Rectal smooth muscle tissue (tissue), 1 donor: ENCODE data around the gene SELL.

Experiments used
- H3K27ac ChIP-seq: one replicate; pipeline ENCODE4 v1.7.0; 2013; ENCODE audit warnings: low read depth, low read length, inconsistent platforms
- H3K27me3 ChIP-seq: one replicate; pipeline ENCODE4 v1.7.0; 2013; ENCODE audit warnings: low read length; ENCODE audit not compliant: control insufficient read depth, insufficient read depth
- H3K36me3 ChIP-seq: one replicate; pipeline ENCODE4 v1.7.0; 2013; ENCODE audit warnings: low read length; ENCODE audit not compliant: control insufficient read depth, insufficient read depth
- H3K4me1 ChIP-seq: one replicate; pipeline ENCODE4 v1.7.0; 2013; ENCODE audit warnings: low read length; ENCODE audit not compliant: control insufficient read depth, insufficient read depth
- H3K4me3 ChIP-seq: one replicate; pipeline ENCODE4 v1.7.0; 2013; ENCODE audit warnings: low read length
- H3K9ac ChIP-seq: one replicate; pipeline ENCODE4 v1.7.0; 2013; ENCODE audit warnings: low read length

SELL gene

GRCh38 chr1:169711469-169712308 lies at the start of gene SELL:
Gene SELL, minus strand, starts transcription at chr1:169711620. Its CDS starts 122 bp downstream, at chr1:169711498.
- Histone ChIP-seq H3K27ac (no peak within 1 kb of the TSS), H3K4me3 (peak within 1 kb of the TSS; percentile 46), H3K36me3 (no peaks in the 10 kb centered on the region), H3K9ac (no peak within 1 kb of the TSS), H3K27me3 (no peaks in the 10 kb centered on the region), H3K4me1 (no peaks in the 10 kb centered on the region)

- Histone ChIP-seq H3K9ac (no peak overlapping the region), H3K27ac (no peak overlapping the region), H3K36me3 (no peaks in the 10 kb centered on the region), H3K27me3 (no peaks in the 10 kb centered on the region), H3K4me1 (no peaks in the 10 kb centered on the region), H3K4me3 (no peak overlapping the region)
Measured at GRCh38 chr1:169759038-169759437, 47.6 kb upstream of the SELL start.

- Histone ChIP-seq H3K27ac (no peak overlapping the region), H3K36me3 (no peaks in the 10 kb centered on the region)
Measured at GRCh38 chr1:169753549-169753948, 42.1 kb upstream of the SELL start.

GRCh38 chr1:169750041-169750440 lies 38.6 kb upstream of the SELL start:
- Histone ChIP-seq H3K27me3 (no peaks in the 10 kb centered on the region), H3K36me3 (no peaks in the 10 kb centered on the region), H3K4me1 (no peaks in the 10 kb centered on the region), H3K4me3 (no peak overlapping the region), H3K27ac (no peak overlapping the region), H3K9ac (no peak overlapping the region)

More at GRCh38 chr1:169753549-169753948, 42.1 kb upstream of the SELL start:
- H3K4me1 ChIP-seq, result no peaks in the 10 kb centered on the region
- no peaks in the 10 kb centered on the region for H3K27me3 ChIP-seq
- H3K9ac ChIP-seq, result no peak overlapping the region
- no peak overlapping the region for H3K4me3 ChIP-seq

- Histone ChIP-seq H3K27me3 (no peaks in the 10 kb centered on the region), H3K36me3 (no peaks in the 10 kb centered on the region), H3K4me3 (no peak overlapping the region), H3K27ac (no peak overlapping the region), H3K9ac (no peak overlapping the region), H3K4me1 (no peaks in the 10 kb centered on the region)
Measured at GRCh38 chr1:169746550-169746949, 35.1 kb upstream of the SELL start.

GRCh38 chr1:169745015-169745861 lies 33.8 kb upstream of the SELL start:
- no peaks in the 10 kb centered on the region for H3K4me1 ChIP-seq
- H3K27ac ChIP-seq, result no peak overlapping the region
- no peaks in the 10 kb centered on the region for H3K36me3 ChIP-seq
- H3K27me3 ChIP-seq, result no peaks in the 10 kb centered on the region
- no peak overlapping the region for H3K4me3 ChIP-seq
- no peak overlapping the region for H3K9ac ChIP-seq

GRCh38 chr1:169741666-169742394 lies 30.4 kb upstream of the SELL start:
- Histone ChIP-seq H3K36me3 (no peaks in the 10 kb centered on the region), H3K27ac (no peak overlapping the region), H3K27me3 (no peaks in the 10 kb centered on the region), H3K4me1 (no peaks in the 10 kb centered on the region), H3K9ac (no peak overlapping the region), H3K4me3 (no peak overlapping the region)

GRCh38 chr1:169739980-169740379 lies 28.6 kb upstream of the SELL start:
- no peaks in the 10 kb centered on the region for H3K4me1 ChIP-seq
- no peak overlapping the region for H3K4me3 ChIP-seq
- H3K9ac ChIP-seq, result no peak overlapping the region
- H3K27ac ChIP-seq, result no peak overlapping the region
- H3K36me3 ChIP-seq, result no peaks in the 10 kb centered on the region
- no peaks in the 10 kb centered on the region for H3K27me3 ChIP-seq

- no peaks in the 10 kb centered on the region for H3K4me1 ChIP-seq
- no peak within 1 kb of the TSS for H3K9ac ChIP-seq
- H3K36me3 ChIP-seq, result no peaks in the 10 kb centered on the region
- H3K27me3 ChIP-seq, result no peaks in the 10 kb centered on the region
- H3K4me3 ChIP-seq, result no peak within 1 kb of the TSS
- H3K27ac ChIP-seq, result no peak within 1 kb of the TSS
Measured at GRCh38 chr1:169733924-169734323, 22.5 kb upstream of the SELL start, which contains the start of gene SELE. Gene SELE, minus strand, starts transcription at chr1:169734079. Its CDS starts 467 bp downstream, at chr1:169733612.

GRCh38 chr1:169731446-169731845 lies 20.0 kb upstream of the SELL start:
- no peak overlapping the region for H3K9ac ChIP-seq
- no peaks in the 10 kb centered on the region for H3K4me1 ChIP-seq
- no peak overlapping the region for H3K27ac ChIP-seq
- no peak overlapping the region for H3K4me3 ChIP-seq
- no peaks in the 10 kb centered on the region for H3K27me3 ChIP-seq
- H3K36me3 ChIP-seq, result no peaks in the 10 kb centered on the region

GRCh38 chr1:169729991-169730390 lies 18.6 kb upstream of the SELL start:
- Histone ChIP-seq H3K9ac (no peak overlapping the region), H3K27ac (no peak overlapping the region), H3K4me3 (no peak overlapping the region), H3K36me3 (no peaks in the 10 kb centered on the region), H3K27me3 (no peaks in the 10 kb centered on the region), H3K4me1 (no peaks in the 10 kb centered on the region)

- Histone ChIP-seq H3K27me3 (no peaks in the 10 kb centered on the region), H3K4me1 (no peaks in the 10 kb centered on the region), H3K27ac (no peak overlapping the region), H3K9ac (no peak overlapping the region), H3K36me3 (no peaks in the 10 kb centered on the region), H3K4me3 (no peak overlapping the region)
Measured at GRCh38 chr1:169727307-169727706, 15.9 kb upstream of the SELL start.
